Activated CD4-positive, alpha-beta memory T cell treated with anti-CD3 and anti-CD28 coated beads for 36 hours (primary cell): ENCODE results near the gene B4GALNT1. TPM values are rescaled to one million over a fixed set of nuclear protein-coding genes. Genes with fewer than 3 reads are reported as not detected.
"Not testable (repeated sequence)": the region's sequence is repeated elsewhere in the genome, so short reads cannot be mapped to it uniquely, and the experiment has no call there.

ENCODE experiments used
- CTCF ChIA-PET: fragments of 350-600 bp; sonication (Branson Sonifier 250); formaldehyde crosslinking; loops from one replicate; lab custom pipeline; 2021; ENCODE audit warnings: antibody characterized with exemption, inconsistent platforms; lab: Charles Lee
- POLR2A ChIA-PET: fragments of 350-600 bp; sonication (Branson Sonifier 250); formaldehyde crosslinking; loops from one replicate; lab custom pipeline; 2021; ENCODE audit warnings: antibody characterized with exemption; lab: Charles Lee
- DNase-seq: peaks from one replicate; pipeline ENCODE4 v3.0.0-alpha.2; 2020
- H3K27ac Mint-ChIP-seq: one replicate; pipeline ENCODE4 v1.8.0; 2021; ENCODE audit warnings: mixed read lengths
- H3K27me3 Mint-ChIP-seq: one replicate; pipeline ENCODE4 v1.8.0; 2021; ENCODE audit warnings: mixed read lengths
- H3K36me3 Mint-ChIP-seq: one replicate; pipeline ENCODE4 v1.8.0; 2021; ENCODE audit warnings: mixed read lengths
- H3K4me1 Mint-ChIP-seq: one replicate; pipeline ENCODE4 v1.8.0; 2021; ENCODE audit warnings: low read depth, mixed read lengths
- H3K4me3 Mint-ChIP-seq: one replicate; pipeline ENCODE4 v1.8.0; 2021; ENCODE audit warnings: mild to moderate bottlenecking, mixed read lengths
- H3K9me3 Mint-ChIP-seq: one replicate; pipeline ENCODE4 v1.8.0; 2021; ENCODE audit warnings: mixed read lengths
- intact Hi-C: fragments of 100-400 bp; cut with micrococcal nuclease; formaldehyde crosslinking; loops from one replicate; pipeline ENCODE4 v1.15.1; 2023
- total RNA-seq, 2 experiments: library from RNA; stranded (reverse); gene quantifications; one replicate each; pipeline ENCODE4 v1.2.3, GENCODE V29; 2021

B4GALNT1 gene
- total RNA-seq = 1 to 10 TPM; 1.7 to 2.1 TPM

DNA sequence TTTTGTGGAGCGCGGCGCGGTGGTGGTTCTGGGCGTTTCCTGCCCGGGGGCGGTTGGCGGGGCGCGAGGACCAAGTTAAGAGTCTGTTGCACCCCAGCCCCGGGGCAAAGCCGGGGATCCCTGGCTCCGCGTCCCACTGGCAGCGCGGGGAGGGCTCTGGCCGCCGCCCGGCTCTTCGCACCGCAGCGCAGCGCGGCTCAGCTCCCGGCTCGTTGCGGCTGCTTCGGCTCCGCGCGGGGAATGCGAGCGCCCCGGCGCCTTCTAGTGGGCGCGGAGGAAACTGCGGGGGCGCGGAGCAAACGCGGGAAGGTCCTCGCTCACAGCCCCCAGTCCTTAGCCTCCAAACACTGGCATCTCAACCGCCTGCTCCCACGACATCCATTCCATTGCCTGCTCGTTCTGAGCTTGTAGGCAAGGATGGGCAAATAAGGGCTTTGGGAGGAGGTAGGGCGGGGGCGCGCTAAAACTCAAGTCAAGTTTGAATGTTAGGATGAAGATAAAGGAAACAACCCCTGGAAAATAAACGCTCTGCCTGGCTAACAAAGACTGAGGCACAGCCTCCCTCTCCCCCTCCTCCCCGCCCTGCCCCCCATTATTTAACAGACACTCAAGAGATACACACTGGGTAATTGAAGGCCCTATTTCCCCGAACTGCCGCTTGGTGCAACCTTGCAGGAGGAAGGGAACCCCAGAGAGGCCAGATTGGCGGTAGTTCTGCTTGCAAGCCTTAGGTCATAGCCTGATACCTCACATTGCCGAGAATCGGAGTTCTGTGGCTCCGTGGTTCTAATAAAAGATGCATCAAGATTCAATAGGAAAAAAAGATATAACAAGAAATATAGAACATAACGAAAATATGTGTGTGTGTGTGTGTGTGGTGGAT lies at the start of gene B4GALNT1:
Gene B4GALNT1, minus strand, starts transcription at position 244 of the 883 bp plus-strand sequence. CDS start 1,069 bp downstream, outside the sequence.
- Mint-ChIP-seq H3K4me3 (peak within 1 kb of the TSS; percentile 71), H3K4me1 (peaks cover 9% of the 10 kb centered on the region), H3K27me3 (peaks cover 43% of the 10 kb centered on the region), H3K36me3 (no peaks in the 10 kb centered on the region), H3K9me3 (no peaks in the 10 kb centered on the region), H3K27ac (no peak within 1 kb of the TSS)
- ChIA-PET CTCF (interaction anchor here (0.6 to 5.1 kb wide), 13 partner anchors 9 to 174 kb away, joined by 3 to 43 read pairs (median 3); partner anchors contain the start of genes GLI1, OS9 and PIP4K2C), POLR2A (no interaction called here)
- peak; percentile 73 for DNase-seq
- intact Hi-C loops = loop anchor here (1.0 to 5.0 kb wide), 3 partner anchors 50 to 109 kb away; partner anchors contain the start of gene OS9

DNA sequence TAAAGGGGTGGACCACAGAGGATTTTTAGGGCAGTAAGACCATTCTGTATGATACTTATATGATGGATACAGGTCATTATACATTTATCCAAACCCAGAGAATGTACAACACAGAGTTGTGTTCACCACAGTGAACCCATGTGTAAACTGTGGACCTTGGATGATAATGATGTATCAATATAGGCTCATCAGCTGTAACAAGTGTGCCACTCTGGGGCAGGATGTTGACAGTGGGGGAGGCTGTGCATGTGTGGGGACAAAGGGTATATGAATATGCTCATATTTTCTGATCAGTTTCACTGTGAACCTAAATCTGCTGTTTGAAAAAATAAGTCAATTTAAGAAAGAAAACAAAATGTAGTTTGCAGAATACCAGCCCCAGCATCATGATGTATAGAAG lies 46.7 kb upstream of the B4GALNT1 start:
- H3K4me3 Mint-ChIP-seq = no peak overlapping the region
- peaks cover 2% of the 10 kb centered on the region for H3K27me3 Mint-ChIP-seq
- no peaks in the 10 kb centered on the region for H3K36me3 Mint-ChIP-seq
- H3K9me3 Mint-ChIP-seq = peaks cover 3% of the 10 kb centered on the region
- H3K27ac Mint-ChIP-seq = no peak overlapping the region
- intact Hi-C loops = no loop called here
- no peaks in the 10 kb centered on the region for H3K4me1 Mint-ChIP-seq
- no peak for DNase-seq
- CTCF ChIA-PET = no interaction called here
- POLR2A ChIA-PET = no interaction called here

DNA sequence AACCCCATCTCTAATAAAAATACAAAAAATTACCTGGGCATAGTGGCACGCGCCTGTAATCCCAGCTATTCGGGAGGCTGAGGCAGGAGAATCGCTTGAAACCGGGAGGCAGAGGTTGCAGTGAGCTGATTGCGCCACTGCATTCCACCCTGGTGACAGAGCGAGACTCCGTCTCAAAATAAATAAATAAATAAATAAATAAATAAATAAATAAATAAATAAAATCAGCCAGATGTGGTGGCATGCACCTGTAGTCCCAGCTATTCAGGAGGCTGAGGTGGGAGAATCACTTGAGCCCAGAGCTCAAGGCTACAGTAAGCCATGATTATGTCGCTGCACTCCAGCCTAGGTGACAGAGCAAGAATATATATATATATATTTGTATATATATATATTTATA lies 44.9 kb upstream of the B4GALNT1 start:
- H3K4me1 Mint-ChIP-seq, H3K4me3 Mint-ChIP-seq, DNase-seq, intact Hi-C loops, H3K36me3 Mint-ChIP-seq, CTCF ChIA-PET, H3K9me3 Mint-ChIP-seq, H3K27me3 Mint-ChIP-seq, H3K27ac Mint-ChIP-seq, POLR2A ChIA-PET: not testable (repeated sequence)

DNA sequence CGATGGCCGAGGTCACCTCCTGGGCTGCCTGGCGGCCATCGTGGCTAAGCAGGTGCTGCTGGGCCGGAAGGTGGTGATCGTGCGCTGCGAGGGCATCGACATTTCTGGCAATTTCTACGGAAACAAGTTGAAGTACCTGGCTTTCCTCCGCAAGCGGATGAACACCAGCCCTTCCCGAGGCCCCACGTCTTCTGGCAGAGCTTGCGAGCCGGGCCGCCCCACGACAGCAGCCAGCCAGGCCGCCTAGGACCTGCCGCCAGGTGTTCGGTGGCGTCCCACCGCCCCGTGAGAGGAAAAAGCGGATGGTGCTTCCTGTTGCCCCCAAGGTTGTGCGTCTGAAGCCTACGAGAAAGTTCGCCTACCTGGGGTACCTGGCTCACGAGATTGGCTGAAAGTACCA lies 41.7 kb upstream of the B4GALNT1 start:
- POLR2A ChIA-PET = no interaction called here
- no peak for DNase-seq
- no peaks in the 10 kb centered on the region for H3K4me1 Mint-ChIP-seq
- H3K27ac Mint-ChIP-seq = no peak overlapping the region
- intact Hi-C loops = no loop called here
- CTCF ChIA-PET = interaction anchor here (1.0 kb wide), 1 partner anchor 91 kb away, joined by 4 read pairs; no protein-coding TSS in a partner anchor
- H3K4me3 Mint-ChIP-seq = no peak overlapping the region
- no peaks in the 10 kb centered on the region for H3K36me3 Mint-ChIP-seq
- H3K27me3 Mint-ChIP-seq = peaks cover 1% of the 10 kb centered on the region
- H3K9me3 Mint-ChIP-seq = no peaks in the 10 kb centered on the region

DNA sequence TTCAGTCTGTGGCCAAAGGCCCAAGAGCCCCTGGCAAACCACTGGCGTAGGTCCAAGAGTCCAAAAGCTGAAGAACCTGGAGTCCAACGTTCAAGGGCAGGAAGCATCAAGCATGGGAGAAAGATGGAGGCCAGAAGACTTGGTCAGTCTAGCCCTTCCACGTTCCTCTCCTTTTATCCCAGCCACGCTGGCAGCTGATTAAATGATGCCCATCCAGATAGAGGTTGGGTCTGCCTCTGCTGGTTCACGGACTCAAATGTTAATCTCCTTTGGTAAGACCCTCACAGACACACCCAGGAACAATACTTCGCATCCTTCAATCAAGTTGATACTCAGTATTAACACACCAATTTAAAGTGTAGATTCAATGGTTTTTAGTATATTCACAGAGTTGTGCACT lies 39.8 kb upstream of the B4GALNT1 start:
- ChIA-PET POLR2A (no interaction called here), CTCF (no interaction called here)
- Mint-ChIP-seq H3K27ac (no peak overlapping the region), H3K9me3 (no peaks in the 10 kb centered on the region), H3K27me3 (peaks cover 1% of the 10 kb centered on the region), H3K4me1 (no peaks in the 10 kb centered on the region), H3K4me3 (no peak overlapping the region), H3K36me3 (no peaks in the 10 kb centered on the region)
- DNase-seq = no peak
- intact Hi-C loops = no loop called here

DNA sequence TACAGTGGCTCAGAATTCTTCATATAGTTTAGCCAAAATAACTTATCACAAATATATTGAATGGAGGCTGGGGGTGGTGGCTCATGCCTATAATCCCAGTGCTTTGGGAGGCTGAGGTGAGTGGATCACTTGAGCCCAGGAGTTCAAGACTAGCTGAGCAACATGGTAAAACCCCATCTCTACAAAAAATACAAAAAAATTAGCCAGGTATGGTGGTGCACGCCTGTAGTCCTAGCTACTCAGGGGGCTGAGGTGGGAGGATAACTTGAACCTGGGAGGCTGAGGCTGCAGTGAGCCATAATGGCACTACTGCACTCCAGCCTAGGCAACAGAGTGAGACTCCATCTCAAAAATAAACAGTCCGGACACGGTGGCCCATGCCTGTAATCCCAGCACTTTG lies 38.8 kb upstream of the B4GALNT1 start:
- H3K4me1 Mint-ChIP-seq, POLR2A ChIA-PET: not testable (repeated sequence)

DNA sequence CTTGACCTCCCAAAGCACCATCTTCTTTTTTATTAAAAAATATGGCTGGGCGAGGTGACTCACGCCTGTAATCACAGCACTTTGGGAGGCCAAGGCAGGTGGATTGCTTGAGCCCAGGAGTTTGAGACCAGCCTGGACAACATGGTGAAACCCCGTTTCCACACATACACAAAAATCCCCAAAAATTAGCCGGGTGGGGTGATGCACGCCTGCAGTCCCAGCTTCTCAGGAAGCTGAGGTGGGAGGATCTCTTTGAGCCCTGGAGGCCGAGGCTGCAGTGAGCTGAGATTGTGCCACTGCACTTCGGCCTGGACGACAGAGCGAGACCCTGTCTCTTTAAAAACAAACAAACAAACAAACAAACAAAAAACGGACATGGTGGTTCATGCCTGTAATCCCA lies 36.7 kb upstream of the B4GALNT1 start:
- H3K4me3 Mint-ChIP-seq, CTCF ChIA-PET, H3K9me3 Mint-ChIP-seq, H3K27me3 Mint-ChIP-seq, DNase-seq, intact Hi-C loops, H3K27ac Mint-ChIP-seq, H3K4me1 Mint-ChIP-seq, H3K36me3 Mint-ChIP-seq: not testable (repeated sequence)
- POLR2A ChIA-PET = interaction anchor here (0.7 kb wide), 1 partner anchor 67 kb away, joined by 3 read pairs; no protein-coding TSS in a partner anchor

More for the DNA sequence above, 38.8 kb upstream of the B4GALNT1 start:
- intact Hi-C loops, H3K4me3 Mint-ChIP-seq, DNase-seq, H3K27ac Mint-ChIP-seq, CTCF ChIA-PET, H3K36me3 Mint-ChIP-seq, H3K9me3 Mint-ChIP-seq, H3K27me3 Mint-ChIP-seq: not testable (repeated sequence)

DNA sequence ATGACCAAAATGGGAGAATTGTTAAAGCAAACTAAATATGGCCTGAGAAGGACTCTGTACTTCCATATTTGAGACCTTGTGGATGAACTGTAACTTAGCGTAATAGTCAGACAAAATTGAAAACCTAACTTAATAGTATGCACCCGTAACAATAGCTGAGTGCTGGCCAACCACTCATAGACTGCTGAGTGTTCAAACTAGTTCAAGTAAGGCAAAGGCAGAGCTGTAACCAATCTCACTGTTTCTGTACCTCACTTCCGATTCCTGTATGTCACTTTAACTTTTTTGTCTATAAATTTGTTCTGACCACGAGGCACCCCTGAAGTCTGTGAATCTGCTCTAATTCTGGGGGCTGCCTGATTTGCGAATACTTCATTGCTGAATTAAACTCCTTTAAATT lies 33.9 kb upstream of the B4GALNT1 start:
- ChIA-PET CTCF (no interaction called here), POLR2A (no interaction called here)
- Mint-ChIP-seq H3K27ac (no peak overlapping the region), H3K9me3 (no peaks in the 10 kb centered on the region), H3K4me1 (no peaks in the 10 kb centered on the region), H3K4me3 (no peak overlapping the region), H3K36me3 (no peaks in the 10 kb centered on the region), H3K27me3 (no peaks in the 10 kb centered on the region)
- no peak for DNase-seq
- intact Hi-C loops = no loop called here

DNA sequence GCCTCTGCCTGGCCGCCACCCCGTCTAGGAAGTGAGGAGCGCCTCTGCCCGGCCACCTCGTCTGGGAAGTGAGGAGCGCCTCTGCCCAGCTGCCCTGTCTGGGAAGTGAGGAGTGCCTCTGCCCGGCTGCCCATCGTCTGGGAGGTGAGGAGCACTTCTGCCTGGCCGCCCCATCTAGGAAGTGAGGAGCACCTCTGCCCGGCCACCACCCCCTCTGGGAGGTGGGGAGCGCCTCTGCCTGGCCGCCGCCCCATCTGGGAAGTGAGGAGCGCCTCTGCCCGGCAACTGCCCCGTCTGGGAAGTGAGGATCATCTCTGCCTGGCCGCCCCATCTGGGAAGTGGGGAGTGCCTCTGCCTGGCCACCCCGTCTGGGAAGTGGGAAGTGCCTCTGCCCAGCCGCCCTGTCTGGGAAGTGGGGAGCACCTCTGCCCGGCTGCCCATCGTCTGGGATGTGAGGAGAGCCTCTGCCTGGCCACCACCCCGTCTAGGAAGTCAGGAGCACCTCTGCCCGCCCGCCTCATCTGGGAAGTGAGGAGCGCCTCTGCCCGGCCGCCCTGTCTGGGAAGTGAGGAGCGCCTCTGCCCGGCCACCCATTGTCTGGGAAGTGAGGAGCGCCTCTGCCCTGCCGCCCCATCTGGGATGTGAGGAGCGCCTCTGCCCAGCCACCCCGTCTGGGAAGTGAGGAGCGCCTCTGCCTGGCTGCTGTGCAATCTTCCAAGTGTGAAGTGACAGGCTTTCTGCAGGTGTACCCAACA lies 32.2 kb upstream of the B4GALNT1 start:
- POLR2A ChIA-PET, H3K27me3 Mint-ChIP-seq, H3K9me3 Mint-ChIP-seq, CTCF ChIA-PET, H3K4me1 Mint-ChIP-seq, H3K27ac Mint-ChIP-seq, H3K36me3 Mint-ChIP-seq, DNase-seq, H3K4me3 Mint-ChIP-seq, intact Hi-C loops: not testable (repeated sequence)

DNA sequence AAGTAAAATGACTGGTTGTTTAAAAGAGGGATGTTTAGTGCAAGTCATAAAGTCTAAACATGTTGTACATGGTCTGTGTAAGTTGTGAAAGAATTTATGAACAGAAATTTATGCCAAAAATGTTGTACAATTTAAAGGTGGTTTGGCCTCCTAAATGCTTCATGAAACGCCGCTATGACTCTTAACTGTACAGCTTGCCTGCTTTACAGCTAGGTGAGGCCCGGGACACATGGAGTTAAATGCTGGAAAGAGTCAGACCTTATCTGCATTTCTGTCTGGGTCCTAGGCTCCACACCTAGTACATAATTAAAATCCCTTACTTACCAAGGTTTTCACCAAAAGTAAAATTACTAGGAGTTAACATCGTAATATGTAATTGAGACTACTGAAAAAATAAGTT lies 28.4 kb upstream of the B4GALNT1 start:
- Mint-ChIP-seq H3K27ac (no peak overlapping the region), H3K4me3 (no peak overlapping the region), H3K36me3 (no peaks in the 10 kb centered on the region), H3K27me3 (peaks cover 1% of the 10 kb centered on the region), H3K4me1 (no peaks in the 10 kb centered on the region), H3K9me3 (no peaks in the 10 kb centered on the region)
- CTCF ChIA-PET = interaction anchor here (1.0 kb wide), 1 partner anchor 81 kb away, joined by 3 read pairs; no protein-coding TSS in a partner anchor
- intact Hi-C loops = no loop called here
- POLR2A ChIA-PET = no interaction called here
- no peak for DNase-seq

DNA sequence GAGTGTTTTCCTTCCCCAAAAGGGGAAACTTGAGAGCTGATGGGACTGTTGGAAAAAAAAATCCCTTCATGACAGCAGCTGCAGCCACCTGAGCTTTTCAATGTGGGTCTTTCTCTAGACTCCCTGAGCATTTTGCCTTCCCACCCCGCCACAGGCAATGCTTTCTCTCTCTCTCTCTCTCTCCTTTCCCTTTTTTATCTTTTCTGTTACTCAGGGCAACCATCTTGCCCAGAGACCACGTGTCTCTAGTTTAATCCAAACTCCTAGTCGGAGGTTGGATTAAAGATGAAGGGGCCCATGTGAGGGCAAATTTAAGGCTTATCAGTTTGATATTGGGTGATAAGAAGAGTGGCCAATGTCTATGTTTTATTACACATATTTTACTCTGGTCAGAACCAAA lies 25.9 kb upstream of the B4GALNT1 start:
- Mint-ChIP-seq H3K27ac (no peak overlapping the region), H3K4me1 (no peaks in the 10 kb centered on the region), H3K4me3 (no peak overlapping the region), H3K27me3 (peaks cover 1% of the 10 kb centered on the region), H3K9me3 (peaks cover 5% of the 10 kb centered on the region), H3K36me3 (peaks cover 3% of the 10 kb centered on the region)
- CTCF ChIA-PET = interaction anchor here (0.6 kb wide), 1 partner anchor 66 kb away, joined by 4 read pairs; no protein-coding TSS in a partner anchor
- intact Hi-C loops = no loop called here
- POLR2A ChIA-PET = no interaction called here
- no peak for DNase-seq

DNA sequence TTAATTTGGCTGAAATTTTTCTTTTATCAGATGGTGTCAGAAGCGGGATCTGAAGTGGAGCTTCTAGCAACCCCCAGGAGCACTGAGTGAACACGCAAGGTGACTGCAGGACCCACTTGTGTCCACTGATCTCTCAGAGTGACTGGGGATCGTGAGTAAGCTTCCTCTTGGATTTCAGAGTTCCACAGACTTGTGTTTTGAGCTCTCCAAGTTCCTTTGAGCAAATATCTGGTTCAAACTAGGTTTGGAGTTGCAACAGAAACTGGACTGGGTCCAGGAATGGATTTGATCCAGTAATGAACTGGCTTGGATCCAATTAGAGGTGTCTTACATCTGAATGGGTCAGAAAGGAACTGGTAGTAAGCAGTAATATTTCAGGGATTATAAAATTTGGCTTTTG lies 24.7 kb upstream of the B4GALNT1 start:
- H3K4me1 Mint-ChIP-seq = no peaks in the 10 kb centered on the region
- H3K36me3 Mint-ChIP-seq = peaks cover 3% of the 10 kb centered on the region
- peaks cover 8% of the 10 kb centered on the region for H3K9me3 Mint-ChIP-seq
- no peak overlapping the region for H3K27ac Mint-ChIP-seq
- H3K4me3 Mint-ChIP-seq = no peak overlapping the region
- H3K27me3 Mint-ChIP-seq = peaks cover 1% of the 10 kb centered on the region
- ChIA-PET CTCF (interaction anchor here (1.0 kb wide), 1 partner anchor 30 kb away, joined by 3 read pairs; no protein-coding TSS in a partner anchor), POLR2A (no interaction called here)
- intact Hi-C loops = no loop called here
- DNase-seq = no peak
